HG03571 (cell line): Measurements from ENCODE around the gene GLMP.

ENCODE experiments used
- ATAC-seq: cut with Tn5 transposase; IDR thresholded peaks from one replicate; pipeline ENCODE4 v1.9.1; 2021; ENCODE audit not compliant: unreplicated experiment

Gene GLMP

DNA sequence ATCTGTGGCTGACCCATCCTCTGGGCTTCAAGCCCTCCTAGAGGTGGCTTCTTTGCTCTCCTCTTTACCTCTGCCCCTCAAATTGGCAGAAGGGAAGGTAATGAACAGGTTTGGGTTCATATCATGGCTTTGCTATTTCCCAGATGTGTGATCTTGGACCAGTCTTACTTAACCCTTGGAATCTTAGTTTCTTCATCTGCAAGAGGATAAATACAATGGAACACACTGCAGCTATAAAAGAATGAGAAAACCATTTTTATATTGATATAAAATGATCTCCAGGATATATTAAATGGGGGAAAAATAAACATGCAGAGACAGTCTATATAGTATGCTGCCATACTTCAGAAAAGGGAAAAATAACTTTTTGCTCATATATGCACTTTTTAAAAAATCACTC lies 5.6 kb downstream of the GLMP start:
- no peak for ATAC-seq

DNA sequence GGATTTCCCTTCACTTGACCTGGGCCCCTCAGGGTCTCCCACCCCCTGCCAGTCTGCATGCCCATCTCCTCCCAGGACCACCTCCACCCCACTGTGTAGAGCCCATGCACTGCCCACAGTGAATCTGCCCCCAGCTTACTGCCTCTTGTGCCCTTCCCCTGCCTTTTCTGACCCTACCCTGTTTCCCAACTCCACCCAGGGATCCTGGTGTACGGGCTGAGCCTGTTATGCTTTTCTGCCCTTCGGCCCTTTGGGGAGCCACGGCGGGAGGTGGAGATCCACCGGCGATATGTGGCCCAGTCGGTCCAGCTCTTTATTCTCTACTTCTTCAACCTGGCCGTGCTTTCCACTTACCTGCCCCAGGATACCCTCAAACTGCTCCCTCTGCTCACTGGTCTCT lies 9.4 kb downstream of the GLMP start:
- ATAC-seq, result no peak

DNA sequence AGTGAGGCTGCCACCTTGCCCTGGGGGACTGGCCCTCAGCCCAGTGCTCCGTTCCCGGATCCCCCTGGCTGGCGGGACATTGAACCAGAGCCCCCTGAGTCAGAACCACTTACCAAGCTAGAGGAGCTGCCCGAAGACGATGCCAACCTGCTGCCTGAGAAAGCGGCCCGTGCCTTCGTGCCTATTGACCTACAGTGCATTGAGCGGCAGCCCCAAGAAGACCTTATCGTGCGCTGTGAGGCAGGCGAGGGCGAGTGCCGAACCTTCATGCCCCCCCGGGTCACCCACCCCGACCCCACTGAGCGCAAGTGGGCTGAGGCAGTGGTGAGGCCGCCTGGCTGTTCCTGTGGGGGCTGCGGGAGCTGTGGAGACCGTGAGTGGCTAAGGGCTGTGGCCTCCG lies 10.0 kb downstream of the GLMP start:
- ATAC-seq, result no peak

DNA sequence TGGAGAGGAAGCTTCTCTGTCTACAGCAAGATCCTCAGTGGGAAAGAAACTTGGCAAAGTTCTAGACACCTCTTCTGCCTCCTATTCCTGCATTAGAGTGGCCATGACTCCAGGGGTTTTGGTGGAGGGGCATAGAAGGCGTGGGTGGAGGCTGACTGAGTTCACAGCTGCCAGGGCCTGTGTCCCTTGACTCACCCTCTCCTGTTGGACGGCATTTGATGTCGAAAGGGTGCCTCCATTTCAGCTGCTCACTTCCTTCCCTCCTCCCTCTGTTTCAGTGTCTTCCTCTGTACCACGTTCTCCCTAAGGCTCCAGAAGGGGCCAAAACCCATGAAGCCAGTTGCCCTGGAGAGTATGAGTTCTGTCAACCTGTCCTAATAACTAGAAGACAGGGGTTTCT lies 10.7 kb downstream of the GLMP start:
- no peak for ATAC-seq

DNA sequence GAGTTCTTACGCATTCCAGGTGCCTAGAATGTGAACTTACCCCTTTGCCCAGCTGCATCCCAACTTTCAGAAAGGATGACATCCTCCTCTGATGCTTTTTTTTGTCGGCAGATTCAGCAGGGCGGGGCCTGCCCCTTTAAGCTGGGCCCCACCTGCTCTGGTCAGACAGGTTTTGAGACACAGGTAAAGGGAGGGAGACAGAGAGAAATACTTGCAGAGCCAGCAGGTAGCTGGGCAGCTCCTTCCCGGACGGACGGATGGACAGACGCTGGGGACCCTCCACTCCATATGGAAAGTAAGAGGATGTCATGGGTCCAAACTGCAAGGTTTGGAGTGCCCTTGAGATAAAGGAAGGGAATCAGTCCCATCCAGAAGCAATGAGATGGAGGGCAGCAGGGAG lies 11.4 kb downstream of the GLMP start, which contains the start of gene TMEM79:
Gene TMEM79, plus strand, starts transcription at position 214 of the 400 bp plus-strand sequence. CDS start 902 bp downstream, outside the sequence.
- ATAC-seq, result no peak

DNA sequence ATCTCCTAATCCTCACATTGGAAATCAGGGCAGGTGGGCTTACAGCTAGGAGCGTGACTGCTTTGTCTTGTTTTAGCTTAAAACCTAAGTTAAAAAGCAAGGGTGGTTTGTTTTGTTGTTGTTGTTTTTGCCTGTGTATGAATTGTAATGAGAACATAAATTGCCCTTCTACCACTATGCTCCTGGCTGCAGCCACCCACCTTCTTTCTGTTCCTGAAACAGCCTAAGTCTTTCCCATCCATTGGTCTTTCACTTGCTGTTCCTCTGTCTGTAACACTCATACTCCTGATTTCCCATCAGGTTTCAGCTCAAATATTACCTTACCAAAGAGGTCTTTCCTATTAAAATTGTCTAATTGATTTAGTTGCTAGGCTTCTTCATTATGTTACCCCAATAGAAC lies 12.0 kb downstream of the GLMP start:
- no peak for ATAC-seq

DNA sequence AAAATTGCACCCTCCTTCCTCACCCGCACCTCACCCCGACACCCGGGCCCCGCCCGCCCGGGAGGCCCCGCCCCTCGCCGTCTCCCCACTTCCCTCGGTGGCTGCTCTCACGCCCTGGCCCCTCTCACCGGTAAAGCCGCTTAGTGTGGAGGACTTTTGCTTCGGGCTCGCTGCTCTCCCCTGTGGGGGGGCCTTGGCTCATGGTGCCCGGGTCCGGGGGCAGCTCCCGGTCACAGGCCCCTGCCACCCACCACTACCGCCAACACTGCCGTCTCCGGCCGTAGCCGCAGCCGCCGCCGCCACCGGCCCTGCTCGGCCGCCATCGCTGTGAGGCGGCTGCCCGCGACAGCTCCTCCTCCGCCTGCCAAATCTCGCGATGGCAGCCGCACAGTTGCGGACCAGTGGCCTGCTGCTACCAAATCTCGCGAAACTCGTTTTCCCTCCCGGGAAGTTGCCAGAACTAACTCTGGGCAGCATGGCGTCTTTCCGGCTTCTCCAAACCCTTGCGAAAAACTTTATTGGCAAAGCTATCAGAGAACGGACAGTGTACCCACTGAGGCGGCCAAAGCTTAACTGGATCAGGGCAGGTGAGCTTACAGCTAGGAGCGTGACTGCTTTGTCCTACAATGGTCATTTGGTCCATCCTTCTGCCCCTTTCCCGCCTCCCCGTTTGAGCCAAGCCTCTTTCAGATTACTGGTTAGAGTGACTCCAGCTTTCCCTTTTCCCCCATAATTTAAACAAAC lies 12.8 kb downstream of the GLMP start, which contains the start of gene SMG5:
Gene SMG5, minus strand, starts transcription at position 347 of the 744 bp plus-strand sequence. Its CDS starts 145 bp downstream, at position 202.
- peak; percentile 79 for ATAC-seq

DNA sequence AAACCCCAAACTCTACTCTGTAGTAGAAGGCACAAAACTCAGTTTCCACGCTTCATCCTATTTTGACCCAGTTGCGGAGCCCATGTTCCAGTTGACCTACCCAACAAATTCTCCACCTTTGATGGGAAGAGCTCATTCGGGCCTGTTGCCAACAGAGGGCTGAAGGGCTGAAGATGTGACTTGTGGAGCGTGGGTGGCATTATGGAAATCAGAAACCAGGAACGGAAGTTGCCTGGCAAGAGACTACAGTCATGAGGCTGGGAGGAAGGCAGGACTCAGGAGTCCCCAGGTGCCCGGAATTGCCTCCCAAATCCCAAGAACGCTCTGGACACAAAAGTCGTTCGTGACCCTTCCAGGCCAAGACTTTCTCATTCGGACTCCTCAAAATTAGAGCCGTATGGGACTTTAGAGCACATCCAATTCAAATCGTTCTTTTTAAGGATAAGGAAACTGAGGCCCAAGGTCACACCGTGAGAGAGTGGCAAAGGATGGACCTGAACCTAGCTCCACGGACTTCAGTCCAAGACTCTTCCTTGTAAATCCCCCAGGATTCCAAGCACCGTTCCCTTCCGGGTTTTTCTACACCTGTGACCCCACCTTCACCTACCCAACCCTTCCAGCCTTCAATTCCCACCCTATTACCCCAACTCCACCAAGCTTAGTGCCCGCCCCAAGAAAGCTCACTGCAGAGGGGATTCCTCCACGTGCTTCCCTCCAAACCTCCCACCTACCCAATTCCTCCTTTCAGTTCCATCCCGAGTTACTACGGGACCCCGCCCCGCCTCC lies 13.6 kb downstream of the GLMP start:
- no peak for ATAC-seq

DNA sequence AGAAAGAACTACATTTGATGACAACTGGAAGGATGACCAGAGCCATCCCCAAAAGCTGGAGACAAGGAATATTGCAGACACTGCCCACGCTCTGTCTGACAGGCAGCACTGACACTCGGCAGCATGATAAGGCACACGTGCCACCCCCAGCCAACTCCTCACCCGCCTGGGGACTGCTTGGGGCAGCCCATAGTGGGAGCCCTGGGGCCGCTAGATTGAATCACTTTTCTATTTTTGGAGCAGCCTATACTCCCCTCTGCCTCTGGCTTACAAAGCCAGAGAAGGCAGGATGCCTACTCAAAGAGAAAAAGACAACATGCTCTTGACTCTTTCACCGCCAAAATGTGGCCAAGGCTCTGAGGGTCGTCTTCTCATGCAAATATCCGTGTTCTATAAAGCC lies 14.2 kb downstream of the GLMP start:
- no peak for ATAC-seq

DNA sequence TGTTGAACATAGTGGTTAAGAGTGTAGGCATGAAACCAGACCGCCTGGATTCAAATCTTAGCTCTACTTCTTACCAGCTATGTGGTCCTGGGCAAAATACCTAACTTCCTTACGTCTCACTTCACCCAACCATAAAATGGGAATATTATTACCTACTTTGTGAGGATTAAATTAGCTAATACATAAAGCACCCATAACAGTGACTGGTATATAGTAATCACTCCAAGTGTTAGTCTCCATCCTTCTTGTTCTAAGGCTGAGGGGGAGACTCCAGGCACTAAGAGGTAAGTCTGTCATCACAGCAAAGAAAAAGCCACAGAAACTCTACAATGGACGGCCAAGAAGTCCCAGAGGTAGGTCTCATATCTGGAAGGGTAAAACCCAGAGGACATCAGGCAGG lies 15.6 kb downstream of the GLMP start:
- no peak for ATAC-seq

DNA sequence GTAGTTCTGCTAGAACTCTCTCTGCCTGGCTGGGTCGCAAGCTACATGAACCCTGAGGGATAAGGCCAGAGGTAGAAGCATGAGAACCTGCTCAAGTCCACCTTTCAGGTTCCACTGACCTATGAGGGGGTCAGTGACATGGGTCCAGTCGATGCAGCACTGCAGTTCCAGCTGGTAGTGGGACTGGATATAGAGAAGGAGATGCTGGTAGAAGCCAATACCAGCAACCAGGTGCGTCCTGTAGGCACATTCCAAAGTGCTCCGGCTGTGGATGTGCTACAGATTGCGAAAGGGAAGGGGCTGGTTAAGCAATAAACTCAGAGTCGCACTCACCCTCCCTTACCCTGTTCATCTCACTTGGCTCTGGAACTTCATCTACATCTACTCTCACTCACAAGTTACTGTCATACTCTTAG lies 18.5 kb downstream of the GLMP start:
- ATAC-seq, result no peak

DNA sequence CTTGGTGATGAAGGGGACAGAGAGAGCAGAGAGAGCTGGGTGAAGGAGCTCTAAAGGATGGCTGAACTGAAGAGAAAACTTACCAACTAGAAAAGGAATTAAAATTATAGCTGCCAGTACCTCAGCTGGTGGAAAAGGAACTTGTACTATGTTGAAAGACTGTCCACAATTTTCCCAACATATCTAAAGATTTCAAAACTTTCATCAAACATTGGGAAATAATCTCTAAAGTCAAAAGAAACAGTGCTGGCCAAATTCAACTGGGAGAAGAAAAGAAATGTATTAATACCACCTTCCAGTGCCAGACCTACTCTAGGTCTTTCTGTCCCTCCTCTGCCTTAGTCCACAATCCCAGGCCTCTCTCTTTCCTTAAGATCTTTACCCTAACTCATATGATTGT lies 18.9 kb downstream of the GLMP start:
- ATAC-seq, result no peak

DNA sequence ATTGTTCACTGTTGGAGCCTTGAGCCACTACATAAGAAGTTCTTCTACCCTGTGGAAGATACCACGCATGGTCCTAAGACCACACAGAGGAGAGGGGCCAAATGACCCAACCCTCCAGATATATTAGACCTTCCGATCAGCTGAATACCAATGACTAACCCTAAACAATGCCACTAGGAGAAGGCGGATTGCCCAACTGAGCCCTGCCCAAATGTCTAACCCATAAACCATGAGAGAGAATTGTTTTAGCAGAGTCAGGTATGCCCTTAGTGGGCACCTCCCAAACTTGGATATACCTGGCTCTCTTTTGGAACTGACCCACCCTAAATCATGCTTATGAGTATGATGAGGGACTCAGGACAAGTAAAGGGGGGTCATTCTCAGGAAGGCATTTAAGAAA lies 25.2 kb downstream of the GLMP start:
- ATAC-seq, result no peak

DNA sequence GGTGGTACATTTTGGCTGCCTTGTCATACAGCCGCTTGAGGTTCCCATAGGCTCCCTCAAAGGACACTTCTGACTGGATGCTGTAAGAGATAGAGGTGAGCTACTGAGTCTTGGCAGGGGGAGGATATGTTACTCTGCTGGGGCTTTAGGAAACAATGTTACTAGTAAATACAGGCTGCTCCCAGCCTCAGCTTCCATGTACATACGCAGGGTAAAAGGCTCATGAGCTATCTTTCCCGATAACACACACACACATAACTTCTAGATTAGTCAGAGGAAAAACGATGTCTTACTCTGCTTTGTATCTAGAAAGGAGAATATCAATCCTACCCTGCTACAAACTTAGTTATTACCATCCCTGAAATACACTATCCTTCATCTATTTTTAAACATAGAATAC lies 27.1 kb downstream of the GLMP start:
- ATAC-seq, result no peak

DNA sequence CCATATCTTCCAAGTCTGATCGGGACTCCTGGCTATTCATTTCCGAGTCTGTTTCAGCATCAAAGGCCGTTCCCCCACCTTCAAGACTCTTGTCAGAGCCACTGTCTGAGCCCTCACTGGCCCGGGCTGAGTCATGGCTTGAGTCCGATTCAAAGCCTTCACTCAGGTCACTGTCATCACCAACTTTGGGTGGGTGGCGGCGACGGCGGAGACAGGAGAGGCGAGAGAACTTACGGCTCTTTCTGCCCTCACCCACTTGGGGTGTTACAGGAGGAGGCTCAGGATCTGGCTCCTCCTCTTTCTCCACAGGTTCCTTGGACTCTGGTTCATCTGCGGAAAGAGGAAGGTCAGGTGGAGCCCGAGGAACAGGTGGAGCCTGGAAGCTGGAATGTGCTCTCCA lies 29.4 kb downstream of the GLMP start:
- no peak for ATAC-seq

DNA sequence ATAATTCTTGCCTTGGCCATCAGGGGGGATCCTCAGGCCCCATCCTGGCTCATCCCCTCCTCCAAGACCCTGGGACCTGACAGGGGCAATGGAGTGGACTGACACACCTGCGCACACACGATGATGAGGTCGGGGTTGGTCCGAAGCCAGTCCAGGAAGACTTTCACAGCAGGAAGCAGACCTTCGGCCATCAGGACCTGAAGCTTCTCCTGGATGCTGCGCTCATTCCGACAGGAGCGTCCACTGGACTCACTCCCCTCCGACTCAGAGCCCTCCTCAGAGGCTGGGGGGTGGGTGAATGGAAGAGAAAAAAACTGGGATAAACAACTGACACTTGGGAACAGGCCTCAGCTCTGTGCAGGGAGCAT lies 32.2 kb downstream of the GLMP start:
- no peak for ATAC-seq

DNA sequence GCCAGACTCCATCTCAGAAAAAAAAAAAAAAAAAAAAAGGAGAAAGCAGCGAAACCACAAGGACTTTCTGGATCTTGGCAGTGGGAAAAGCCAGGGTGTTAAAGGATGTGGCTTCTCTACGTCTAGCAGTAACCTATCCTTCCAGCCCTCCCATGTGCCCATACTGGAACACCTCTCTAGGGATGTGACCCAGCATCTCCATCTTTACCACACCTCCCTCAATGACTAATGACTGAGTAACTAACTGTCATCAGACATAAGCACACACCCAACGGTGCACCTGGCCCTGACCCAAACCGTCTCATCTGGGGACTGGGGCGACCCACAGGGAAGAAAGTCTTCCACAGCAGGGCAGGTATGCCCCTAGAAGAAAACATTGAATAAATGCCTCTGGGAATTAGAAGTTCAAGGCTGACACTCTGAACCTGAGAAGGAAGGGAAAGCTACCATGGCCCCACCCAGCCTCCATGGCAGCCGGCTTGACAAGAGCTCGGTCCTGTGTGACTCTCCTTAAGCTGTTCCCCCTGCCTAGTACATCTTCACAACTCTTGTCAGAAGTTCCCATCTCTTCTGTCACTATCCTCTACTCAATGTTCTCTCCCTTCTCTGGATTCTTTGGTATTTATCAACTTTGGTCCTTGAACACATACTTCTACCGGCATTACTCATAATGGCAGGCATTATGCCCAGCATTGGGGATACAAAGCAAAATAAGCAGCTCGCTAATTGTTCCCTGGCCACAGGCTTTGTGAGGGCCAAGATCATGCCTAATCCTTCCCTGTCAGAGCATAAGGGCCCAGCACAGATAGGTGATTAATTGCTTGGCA lies 32.8 kb downstream of the GLMP start:
- ATAC-seq, result no peak

DNA sequence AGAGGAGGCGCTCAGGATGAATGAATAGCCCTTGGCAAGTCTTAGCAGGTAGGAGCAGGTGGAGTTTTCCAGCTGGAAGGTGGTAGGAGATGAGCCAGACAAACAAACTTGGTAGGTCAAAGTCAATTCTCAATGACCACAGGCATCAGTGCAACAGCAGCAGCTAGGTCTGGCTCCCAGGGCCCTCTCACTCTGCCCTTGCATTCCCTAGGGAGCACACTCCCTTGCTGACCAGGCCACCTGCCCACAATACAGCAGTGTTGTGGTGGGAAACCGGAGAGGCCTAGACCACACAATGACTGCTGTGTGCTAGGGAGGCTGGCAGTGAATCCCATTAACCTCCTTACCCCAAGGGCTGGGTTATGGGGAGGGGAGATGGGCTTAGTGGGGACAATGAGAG lies 34.6 kb downstream of the GLMP start:
- ATAC-seq, result no peak

DNA sequence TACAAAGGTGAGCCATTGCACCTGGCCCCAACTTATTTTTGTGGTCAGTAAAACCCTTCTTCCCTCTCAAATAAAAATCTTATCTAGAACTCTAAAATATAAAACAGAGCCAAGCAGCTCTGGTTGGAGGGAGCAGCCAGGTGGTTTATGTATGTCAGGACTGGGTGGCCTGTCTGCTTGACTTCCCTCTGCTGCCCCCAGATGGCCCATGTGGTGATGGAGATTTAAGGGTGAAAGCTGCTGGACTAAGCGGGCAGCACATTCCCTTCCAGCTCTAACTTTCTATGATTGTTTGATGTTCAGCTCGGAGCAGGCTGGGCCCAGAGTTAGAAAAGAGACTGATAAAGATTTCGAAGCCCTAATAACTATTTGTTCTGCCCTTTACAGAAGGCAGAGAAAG lies 35.7 kb downstream of the GLMP start:
- no peak for ATAC-seq

DNA sequence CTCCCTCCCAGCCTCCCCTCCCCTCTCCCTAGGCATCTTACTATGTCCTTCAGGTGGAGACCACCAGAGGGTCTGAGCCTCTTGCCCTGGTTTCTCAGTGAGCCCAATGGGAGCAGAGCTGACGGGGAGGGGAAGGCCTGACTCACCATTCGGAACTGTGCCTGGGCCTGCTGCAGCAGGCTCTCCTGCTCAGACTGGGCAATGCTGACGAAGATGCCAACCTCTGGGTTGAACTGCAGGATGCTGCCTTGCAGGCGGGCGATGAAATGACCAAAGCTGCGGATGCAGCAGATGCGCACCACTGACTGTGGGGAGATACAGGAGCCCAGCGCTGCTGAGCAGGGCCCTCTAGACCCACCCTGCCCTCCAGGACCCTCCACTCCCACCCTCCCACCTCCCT lies 36.6 kb downstream of the GLMP start:
- no peak for ATAC-seq

DNA sequence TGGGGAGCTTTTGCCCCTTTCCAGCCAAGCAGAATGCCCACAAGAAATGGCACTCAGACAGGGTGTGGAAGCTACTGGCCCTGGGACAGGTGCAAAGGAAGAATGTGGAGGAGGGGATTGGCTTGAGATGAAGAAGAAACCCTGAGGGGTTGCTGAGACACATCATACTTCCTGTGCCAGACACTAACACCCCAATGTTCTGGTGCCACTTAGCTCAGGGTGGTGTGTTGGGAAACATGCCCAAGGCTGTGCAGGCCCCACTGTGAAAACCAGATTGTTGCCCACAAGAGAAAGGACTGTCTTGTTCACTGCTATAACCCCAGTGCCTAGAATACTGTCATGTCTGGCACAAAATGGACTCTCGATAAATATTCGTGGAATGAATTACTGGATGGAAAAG lies 37.8 kb downstream of the GLMP start:
- ATAC-seq, result no peak

DNA sequence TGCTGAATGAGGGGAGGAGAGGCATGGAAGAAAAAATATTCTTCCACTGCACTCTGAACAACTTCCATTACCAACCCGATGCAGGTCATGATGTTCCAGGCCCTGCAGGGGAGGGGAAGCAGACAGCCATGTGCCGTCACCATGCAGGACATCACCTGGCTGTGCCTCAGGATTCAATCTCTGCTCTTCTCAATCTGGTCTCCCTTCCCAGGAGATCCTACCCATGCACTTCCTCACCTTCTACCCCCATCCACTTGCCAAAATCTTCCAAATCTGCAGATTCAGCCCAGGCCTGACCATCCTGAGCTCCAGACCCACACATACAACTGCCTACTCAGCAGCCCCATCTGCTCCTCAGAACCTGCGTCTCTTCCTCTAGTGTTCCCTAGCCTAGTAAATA lies 41.8 kb downstream of the GLMP start:
- no peak for ATAC-seq
